Tibial nerve (tissue), 4 donors: ENCODE data around the gene RNF220.
"Not testable (repeated sequence)": the region's sequence is repeated elsewhere in the genome, so short reads cannot be mapped to it uniquely, and the experiment has no call there.

Experiments used
- CTCF ChIP-seq, 5 experiments: fragments of 200-600 bp in 3 of 5; fragments of 450-650 bp in 2 of 5; sonication (generic) in 3 of 5; IDR thresholded peaks; one replicate each; pipeline ENCODE4 v1.5.1; 2016 to 2019; ENCODE audit warnings: antibody characterized with exemption in 5 of 5, mild to moderate bottlenecking in 3 of 5, moderate library complexity in 2 of 5
- EP300 ChIP-seq, 2 donors: sonication (generic); formaldehyde crosslinking; IDR thresholded peaks; one replicate each; pipeline ENCODE4 v1.6.1; 2017; ENCODE audit warnings: antibody characterized with exemption in 2 of 2, mild to moderate bottlenecking in 1 of 2
- POLR2A ChIP-seq, 2 donors: fragments of 450-650 bp; IDR thresholded peaks; one replicate each; pipeline ENCODE4 v1.6.1; 2017; ENCODE audit warnings: antibody characterized with exemption in 2 of 2, mild to moderate bottlenecking in 2 of 2, moderate library complexity in 2 of 2

GRCh38 chr1:44560696-44561095 is 155.6 kb downstream of the RNF220 start:
- not testable (repeated sequence) for TF ChIP-seq CTCF, POLR2A, EP300 (IDR thresholded peaks at IDR 0.05)
